SKM-1 treated with dmso at 0.1 percent for 144 hours (cell line): ENCODE results near the gene PTPRU.

ENCODE experiments used
- DNase-seq: peaks from one replicate; lab custom pipeline; 2025; ENCODE audit not compliant: unreplicated experiment; lab: John Stamatoyannopoulos, UW

Gene PTPRU

GRCh38 chr1:29243871-29244200 lies 7.5 kb downstream of the PTPRU start:
- DNase-seq = no peak

GRCh38 chr1:29245261-29245660 lies 8.9 kb downstream of the PTPRU start:
- no peak for DNase-seq

- no peak for DNase-seq
Observed at GRCh38 chr1:29245876-29246275, 9.6 kb downstream of the PTPRU start.

GRCh38 chr1:29247044-29247443 lies 10.7 kb downstream of the PTPRU start:
- DNase-seq = no peak

- no peak for DNase-seq
Observed at GRCh38 chr1:29247571-29248273, 11.4 kb downstream of the PTPRU start.

- DNase-seq = no peak
Observed at GRCh38 chr1:29248409-29248808, 12.1 kb downstream of the PTPRU start.

GRCh38 chr1:29249170-29249691 lies 12.9 kb downstream of the PTPRU start:
- DNase-seq = no peak

- DNase-seq = no peak
Observed at GRCh38 chr1:29249951-29250581, 13.7 kb downstream of the PTPRU start.

GRCh38 chr1:29251164-29252124 lies 15.1 kb downstream of the PTPRU start:
- DNase-seq = no peak

- no peak for DNase-seq
Observed at GRCh38 chr1:29253180-29253579, 16.9 kb downstream of the PTPRU start.

- no peak for DNase-seq
Observed at GRCh38 chr1:29254346-29254745, 18.0 kb downstream of the PTPRU start.

GRCh38 chr1:29255134-29255666 lies 18.9 kb downstream of the PTPRU start:
- no peak for DNase-seq

GRCh38 chr1:29256394-29256793 lies 20.1 kb downstream of the PTPRU start:
- DNase-seq = no peak

GRCh38 chr1:29256979-29257804 lies 20.9 kb downstream of the PTPRU start:
- no peak for DNase-seq

- DNase-seq = no peak
Observed at GRCh38 chr1:29258189-29258975, 22.1 kb downstream of the PTPRU start.

GRCh38 chr1:29258976-29259801 lies 22.9 kb downstream of the PTPRU start:
- no peak for DNase-seq

- no peak for DNase-seq
Observed at GRCh38 chr1:29259802-29260441, 23.6 kb downstream of the PTPRU start.

GRCh38 chr1:29260531-29260930 lies 24.2 kb downstream of the PTPRU start:
- no peak for DNase-seq
